ENCODE results near the gene RAB11A.

RAB11A gene

DNA sequence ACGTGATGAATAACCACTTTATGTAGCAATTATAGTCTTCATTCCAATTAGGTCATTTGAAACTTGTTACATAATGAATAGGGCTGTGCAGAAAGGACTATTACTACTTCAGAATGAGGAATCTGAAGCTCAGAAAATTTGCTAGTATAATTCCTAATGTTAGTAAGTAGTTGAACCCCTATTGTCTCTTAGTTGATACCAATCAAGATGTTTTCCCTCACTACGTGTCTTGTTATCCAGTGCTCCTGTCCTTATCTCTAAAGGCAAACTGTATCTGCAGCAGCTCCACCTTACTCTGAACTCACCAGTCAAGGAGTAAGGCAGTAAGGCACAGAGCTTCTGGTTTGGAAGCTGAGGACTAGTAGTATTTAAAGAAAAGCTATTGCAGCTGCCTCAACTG, 32.0 kb downstream of the RAB11A start:
- no peak for ATAC-seq
- TF ChIP-seq, protein P1, sequence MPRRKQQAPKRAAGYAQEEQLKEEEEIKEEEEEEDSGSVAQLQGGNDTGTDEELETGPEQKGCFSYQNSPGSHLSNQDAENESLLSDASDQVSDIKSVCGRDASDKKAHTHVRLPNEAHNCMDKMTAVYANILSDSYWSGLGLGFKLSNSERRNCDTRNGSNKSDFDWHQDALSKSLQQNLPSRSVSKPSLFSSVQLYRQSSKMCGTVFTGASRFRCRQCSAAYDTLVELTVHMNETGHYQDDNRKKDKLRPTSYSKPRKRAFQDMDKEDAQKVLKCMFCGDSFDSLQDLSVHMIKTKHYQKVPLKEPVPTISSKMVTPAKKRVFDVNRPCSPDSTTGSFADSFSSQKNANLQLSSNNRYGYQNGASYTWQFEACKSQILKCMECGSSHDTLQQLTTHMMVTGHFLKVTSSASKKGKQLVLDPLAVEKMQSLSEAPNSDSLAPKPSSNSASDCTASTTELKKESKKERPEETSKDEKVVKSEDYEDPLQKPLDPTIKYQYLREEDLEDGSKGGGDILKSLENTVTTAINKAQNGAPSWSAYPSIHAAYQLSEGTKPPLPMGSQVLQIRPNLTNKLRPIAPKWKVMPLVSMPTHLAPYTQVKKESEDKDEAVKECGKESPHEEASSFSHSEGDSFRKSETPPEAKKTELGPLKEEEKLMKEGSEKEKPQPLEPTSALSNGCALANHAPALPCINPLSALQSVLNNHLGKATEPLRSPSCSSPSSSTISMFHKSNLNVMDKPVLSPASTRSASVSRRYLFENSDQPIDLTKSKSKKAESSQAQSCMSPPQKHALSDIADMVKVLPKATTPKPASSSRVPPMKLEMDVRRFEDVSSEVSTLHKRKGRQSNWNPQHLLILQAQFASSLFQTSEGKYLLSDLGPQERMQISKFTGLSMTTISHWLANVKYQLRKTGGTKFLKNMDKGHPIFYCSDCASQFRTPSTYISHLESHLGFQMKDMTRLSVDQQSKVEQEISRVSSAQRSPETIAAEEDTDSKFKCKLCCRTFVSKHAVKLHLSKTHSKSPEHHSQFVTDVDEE (CRISPR knock-in tag; IDR thresholded peaks at IDR 0.05), result no peak
- TF ChIP-seq TCF4 (CRISPR knock-in tag; IDR thresholded peaks at IDR 0.05; ENCODE audit: borderline replicate concordance) (no peak), ZC3H10 (CRISPR knock-in tag; IDR thresholded peaks at IDR 0.05) (no peak), ZNF70 (CRISPR knock-in tag; IDR thresholded peaks at IDR 0.05) (no peak), ZNF8 (CRISPR knock-in tag; IDR thresholded peaks at IDR 0.05) (no peak), SNAI2 (CRISPR knock-in tag; IDR thresholded peaks at IDR 0.05) (no peak), PPARA (CRISPR knock-in tag; IDR thresholded peaks at IDR 0.05; ENCODE audit: borderline replicate concordance) (no peak), ESRRG (CRISPR knock-in tag; IDR thresholded peaks at IDR 0.05) (no peak), ZFP30 (CRISPR knock-in tag; IDR thresholded peaks at IDR 0.05) (no peak), ISL1 (CRISPR knock-in tag; IDR thresholded peaks at IDR 0.05) (no peak), BACH2 (CRISPR knock-in tag; IDR thresholded peaks at IDR 0.05; ENCODE audit: borderline replicate concordance) (no peak), OSR1 (CRISPR knock-in tag; IDR thresholded peaks at IDR 0.05) (no peak), ZNF565 (CRISPR knock-in tag; conservative IDR thresholded peaks at IDR 0.05; ENCODE audit: low read depth) (no peak), GLIS3 (CRISPR knock-in tag; IDR thresholded peaks at IDR 0.05) (no peak), TOX (CRISPR knock-in tag; IDR thresholded peaks at IDR 0.05; ENCODE audit: borderline replicate concordance) (no peak)
- TF ChIP-seq, protein P2, sequence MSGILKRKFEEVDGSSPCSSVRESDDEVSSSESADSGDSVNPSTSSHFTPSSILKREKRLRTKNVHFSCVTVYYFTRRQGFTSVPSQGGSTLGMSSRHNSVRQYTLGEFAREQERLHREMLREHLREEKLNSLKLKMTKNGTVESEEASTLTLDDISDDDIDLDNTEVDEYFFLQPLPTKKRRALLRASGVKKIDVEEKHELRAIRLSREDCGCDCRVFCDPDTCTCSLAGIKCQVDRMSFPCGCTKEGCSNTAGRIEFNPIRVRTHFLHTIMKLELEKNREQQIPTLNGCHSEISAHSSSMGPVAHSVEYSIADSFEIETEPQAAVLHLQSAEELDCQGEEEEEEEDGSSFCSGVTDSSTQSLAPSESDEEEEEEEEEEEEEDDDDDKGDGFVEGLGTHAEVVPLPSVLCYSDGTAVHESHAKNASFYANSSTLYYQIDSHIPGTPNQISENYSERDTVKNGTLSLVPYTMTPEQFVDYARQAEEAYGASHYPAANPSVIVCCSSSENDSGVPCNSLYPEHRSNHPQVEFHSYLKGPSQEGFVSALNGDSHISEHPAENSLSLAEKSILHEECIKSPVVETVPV (CRISPR knock-in tag; IDR thresholded peaks at IDR 0.05), result no peak
- TF ChIP-seq, protein P3, sequence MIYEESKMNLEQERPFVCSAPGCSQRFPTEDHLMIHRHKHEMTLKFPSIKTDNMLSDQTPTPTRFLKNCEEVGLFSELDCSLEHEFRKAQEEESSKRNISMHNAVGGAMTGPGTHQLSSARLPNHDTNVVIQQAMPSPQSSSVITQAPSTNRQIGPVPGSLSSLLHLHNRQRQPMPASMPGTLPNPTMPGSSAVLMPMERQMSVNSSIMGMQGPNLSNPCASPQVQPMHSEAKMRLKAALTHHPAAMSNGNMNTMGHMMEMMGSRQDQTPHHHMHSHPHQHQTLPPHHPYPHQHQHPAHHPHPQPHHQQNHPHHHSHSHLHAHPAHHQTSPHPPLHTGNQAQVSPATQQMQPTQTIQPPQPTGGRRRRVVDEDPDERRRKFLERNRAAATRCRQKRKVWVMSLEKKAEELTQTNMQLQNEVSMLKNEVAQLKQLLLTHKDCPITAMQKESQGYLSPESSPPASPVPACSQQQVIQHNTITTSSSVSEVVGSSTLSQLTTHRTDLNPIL (CRISPR knock-in tag; IDR thresholded peaks at IDR 0.05; ENCODE audit: low read depth), result no peak
- TF ChIP-seq, protein P4, sequence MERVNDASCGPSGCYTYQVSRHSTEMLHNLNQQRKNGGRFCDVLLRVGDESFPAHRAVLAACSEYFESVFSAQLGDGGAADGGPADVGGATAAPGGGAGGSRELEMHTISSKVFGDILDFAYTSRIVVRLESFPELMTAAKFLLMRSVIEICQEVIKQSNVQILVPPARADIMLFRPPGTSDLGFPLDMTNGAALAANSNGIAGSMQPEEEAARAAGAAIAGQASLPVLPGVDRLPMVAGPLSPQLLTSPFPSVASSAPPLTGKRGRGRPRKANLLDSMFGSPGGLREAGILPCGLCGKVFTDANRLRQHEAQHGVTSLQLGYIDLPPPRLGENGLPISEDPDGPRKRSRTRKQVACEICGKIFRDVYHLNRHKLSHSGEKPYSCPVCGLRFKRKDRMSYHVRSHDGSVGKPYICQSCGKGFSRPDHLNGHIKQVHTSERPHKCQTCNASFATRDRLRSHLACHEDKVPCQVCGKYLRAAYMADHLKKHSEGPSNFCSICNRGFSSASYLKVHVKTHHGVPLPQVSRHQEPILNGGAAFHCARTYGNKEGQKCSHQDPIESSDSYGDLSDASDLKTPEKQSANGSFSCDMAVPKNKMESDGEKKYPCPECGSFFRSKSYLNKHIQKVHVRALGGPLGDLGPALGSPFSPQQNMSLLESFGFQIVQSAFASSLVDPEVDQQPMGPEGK (CRISPR knock-in tag; IDR thresholded peaks at IDR 0.05; ENCODE audit: borderline replicate concordance), result no peak

DNA sequence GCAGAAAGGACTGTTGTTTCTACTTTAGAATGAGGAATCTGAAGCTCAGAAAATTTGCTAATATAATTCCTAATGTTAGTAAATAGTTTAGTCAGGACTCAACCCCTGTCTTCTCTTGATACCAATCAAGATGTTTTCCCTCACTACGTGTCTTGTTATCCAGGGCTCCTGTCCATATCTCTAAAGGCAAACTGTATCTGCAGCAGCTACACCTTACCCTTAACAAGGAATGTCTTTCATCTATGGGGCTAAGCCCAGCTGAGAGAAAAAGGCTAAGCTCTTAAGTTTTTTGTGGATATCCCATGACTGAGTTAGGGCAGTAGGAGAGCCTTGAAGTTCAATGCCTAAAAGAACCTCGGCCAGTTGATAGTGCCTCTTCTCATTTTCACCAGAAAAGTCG, 32.5 kb downstream of the RAB11A start:
- TF ChIP-seq ZNF70 (CRISPR knock-in tag; IDR thresholded peaks at IDR 0.05) (no peak), ZC3H10 (CRISPR knock-in tag; IDR thresholded peaks at IDR 0.05) (no peak)
- no peak for ATAC-seq

DNA sequence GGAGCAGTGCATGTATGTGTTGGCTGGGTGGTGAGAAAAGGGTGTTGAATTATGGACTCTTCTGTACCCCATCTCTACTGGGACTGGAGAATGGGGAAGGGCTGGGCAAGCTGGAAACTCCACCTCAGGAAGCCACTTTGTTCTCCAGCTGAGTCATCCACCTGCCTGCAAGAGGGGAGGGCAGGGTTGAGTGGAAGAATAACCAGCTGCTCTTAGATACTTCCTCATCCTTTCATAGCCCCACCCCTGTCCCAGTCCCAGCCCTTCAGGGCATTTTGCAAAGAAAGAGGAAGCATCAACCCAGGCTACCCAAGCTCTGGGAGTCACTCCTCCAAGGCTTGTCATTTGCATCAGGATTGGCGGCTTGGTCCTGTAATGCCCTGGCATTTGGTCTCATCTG, 33.1 kb downstream of the RAB11A start:
- peak; percentile 37; the same call in 2 of the 3 replicates for ATAC-seq
- TF ChIP-seq ISL1 (CRISPR knock-in tag; IDR thresholded peaks at IDR 0.05) (no peak), TOX (CRISPR knock-in tag; IDR thresholded peaks at IDR 0.05; ENCODE audit: borderline replicate concordance) (no peak), ARNTL (CRISPR knock-in tag; IDR thresholded peaks at IDR 0.05; ENCODE audit: borderline replicate concordance, low read depth) (no peak), GLIS3 (CRISPR knock-in tag; IDR thresholded peaks at IDR 0.05) (no peak), CSDC2 (CRISPR knock-in tag; IDR thresholded peaks at IDR 0.05) (no peak), RARB (CRISPR knock-in tag; IDR thresholded peaks at IDR 0.05) (no peak)
- TF ChIP-seq, protein P2 (CRISPR knock-in tag; IDR thresholded peaks at IDR 0.05), result no peak
- TF ChIP-seq, protein P5, sequence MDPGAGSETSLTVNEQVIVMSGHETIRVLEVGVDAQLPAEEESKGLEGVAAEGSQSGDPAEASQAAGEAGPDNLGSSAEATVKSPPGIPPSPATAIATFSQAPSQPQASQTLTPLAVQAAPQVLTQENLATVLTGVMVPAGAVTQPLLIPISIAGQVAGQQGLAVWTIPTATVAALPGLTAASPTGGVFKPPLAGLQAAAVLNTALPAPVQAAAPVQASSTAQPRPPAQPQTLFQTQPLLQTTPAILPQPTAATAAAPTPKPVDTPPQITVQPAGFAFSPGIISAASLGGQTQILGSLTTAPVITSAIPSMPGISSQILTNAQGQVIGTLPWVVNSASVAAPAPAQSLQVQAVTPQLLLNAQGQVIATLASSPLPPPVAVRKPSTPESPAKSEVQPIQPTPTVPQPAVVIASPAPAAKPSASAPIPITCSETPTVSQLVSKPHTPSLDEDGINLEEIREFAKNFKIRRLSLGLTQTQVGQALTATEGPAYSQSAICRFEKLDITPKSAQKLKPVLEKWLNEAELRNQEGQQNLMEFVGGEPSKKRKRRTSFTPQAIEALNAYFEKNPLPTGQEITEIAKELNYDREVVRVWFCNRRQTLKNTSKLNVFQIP (CRISPR knock-in tag; IDR thresholded peaks at IDR 0.05; ENCODE audit: borderline replicate concordance, low read depth), result no peak

Data from SK-N-SH treated with all-trans-retinoic acid at 6 μM for 48 hours (cell line).